ENCODE measurements around the gene TBC1D5.
"Not testable (repeated sequence)": the region's sequence is repeated elsewhere in the genome, so short reads cannot be mapped to it uniquely, and the experiment has no call there.

The TBC1D5 gene

DNA sequence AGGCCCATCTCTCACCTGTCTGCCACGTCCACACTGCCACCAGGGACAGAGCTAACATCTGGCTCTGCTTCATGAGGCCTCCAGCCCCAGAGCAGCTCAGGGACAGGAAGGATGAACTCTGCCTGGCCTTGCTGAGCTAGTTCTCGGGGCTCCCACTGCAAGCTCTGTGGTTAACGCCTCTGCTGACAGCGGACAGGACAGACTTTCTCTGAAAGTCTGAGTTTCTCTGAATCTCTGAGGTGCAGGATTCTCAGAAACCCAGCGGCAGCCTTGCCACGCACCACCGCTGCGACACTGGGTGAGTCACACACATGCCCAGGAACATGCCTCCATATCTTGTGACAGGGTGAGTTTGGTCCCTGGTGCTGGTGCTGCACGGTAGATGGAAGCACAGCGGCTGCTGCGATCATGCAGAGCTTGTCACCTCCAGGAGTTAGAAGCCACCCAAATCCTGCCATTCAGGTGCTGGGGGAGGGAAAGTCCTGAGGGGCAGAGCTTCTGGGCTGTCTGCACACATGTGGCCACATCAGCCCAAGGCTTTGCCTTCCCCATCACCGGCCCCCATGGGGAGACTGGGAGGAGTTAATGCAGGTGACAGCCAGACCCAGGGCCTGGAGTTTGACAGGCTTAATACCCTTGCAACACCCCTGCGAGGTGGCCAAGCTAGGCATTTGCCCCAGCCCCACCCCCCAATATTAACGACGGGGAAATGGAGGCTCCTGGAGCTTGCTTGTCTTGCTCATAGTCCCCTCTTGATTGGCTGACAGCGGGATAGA lies 590.6 kb downstream of the TBC1D5 start:
- no peak for DNase-seq

DNA sequence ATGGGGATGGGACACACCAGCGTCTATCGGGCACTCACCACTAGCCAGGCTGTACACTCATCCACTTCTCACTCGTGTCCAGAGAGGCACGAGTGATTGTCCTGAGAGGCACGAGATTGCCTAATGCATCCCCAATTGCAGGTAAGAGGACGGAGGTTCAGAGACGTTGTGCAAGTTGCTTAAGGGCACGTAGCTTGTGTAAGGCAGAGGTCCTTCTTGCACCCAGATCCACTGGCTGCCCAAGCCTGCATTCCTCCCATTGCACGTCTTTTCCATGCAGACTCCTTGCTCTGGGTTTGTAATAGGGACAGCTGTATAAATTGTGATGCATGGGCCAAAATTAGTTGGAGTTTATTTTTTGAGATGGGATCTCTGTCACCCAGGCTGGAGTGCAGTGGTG lies 593.4 kb downstream of the TBC1D5 start:
- DNase-seq, result no peak

DNA sequence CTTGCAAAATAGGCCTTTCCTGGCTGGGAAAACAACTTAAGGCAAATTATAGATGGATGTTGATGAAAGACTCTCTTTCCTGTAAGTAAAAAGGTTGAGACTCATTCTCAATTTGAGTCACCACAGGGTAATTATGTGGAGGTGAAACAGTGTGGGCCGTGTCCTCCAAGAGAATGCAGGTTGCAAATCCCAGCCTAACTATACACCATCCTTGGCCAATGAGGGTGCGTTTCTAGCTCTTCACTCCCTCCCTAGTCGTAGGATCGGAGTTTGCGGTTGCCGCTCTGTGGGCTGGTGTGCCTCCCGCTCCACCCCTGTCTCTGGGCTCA lies 597.8 kb downstream of the TBC1D5 start:
- no peak for DNase-seq

DNA sequence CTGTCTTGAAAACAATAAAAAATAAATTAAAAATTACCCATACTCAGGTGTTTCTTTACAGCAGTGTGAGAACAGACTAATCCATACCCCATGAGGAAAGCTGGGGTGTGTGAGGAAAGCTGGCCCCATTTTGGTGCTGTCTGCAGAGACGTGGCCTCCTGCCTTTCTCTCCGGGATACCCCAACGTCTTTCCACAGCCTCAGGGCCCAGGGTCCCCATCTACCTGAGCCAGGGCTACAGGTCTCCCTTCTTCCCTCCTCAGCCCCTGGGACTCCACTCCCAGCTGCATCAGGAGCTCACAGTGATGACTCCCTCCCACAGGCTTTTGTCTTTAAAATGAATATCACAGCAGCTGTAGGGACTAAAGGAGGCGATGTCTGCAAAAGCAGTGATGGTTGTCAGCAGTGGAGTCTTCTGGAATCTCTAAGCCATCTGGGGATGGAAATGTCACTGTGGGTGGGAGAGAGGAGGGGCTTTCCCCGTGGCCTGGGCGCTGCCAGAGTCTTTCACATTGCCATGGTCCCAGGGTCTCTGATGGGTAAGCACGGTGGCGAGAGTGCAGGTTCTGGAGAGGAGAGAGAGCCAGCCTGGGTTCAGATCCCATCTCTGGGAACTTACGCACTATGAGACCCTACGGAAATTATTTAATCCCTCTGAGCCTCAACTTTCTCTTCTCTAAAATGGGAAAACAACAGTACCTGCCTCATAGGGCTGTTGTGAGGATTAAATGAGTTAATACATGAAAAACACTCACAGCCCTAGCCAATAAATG lies 598.4 kb downstream of the TBC1D5 start:
- DNase-seq, result no peak

- no peak for DNase-seq
Observed at GRCh38 chr3:17142516-17142915, 599.9 kb downstream of the TBC1D5 start.

GRCh38 chr3:17141699-17142098 lies 600.7 kb downstream of the TBC1D5 start:
- no peak for DNase-seq

DNA sequence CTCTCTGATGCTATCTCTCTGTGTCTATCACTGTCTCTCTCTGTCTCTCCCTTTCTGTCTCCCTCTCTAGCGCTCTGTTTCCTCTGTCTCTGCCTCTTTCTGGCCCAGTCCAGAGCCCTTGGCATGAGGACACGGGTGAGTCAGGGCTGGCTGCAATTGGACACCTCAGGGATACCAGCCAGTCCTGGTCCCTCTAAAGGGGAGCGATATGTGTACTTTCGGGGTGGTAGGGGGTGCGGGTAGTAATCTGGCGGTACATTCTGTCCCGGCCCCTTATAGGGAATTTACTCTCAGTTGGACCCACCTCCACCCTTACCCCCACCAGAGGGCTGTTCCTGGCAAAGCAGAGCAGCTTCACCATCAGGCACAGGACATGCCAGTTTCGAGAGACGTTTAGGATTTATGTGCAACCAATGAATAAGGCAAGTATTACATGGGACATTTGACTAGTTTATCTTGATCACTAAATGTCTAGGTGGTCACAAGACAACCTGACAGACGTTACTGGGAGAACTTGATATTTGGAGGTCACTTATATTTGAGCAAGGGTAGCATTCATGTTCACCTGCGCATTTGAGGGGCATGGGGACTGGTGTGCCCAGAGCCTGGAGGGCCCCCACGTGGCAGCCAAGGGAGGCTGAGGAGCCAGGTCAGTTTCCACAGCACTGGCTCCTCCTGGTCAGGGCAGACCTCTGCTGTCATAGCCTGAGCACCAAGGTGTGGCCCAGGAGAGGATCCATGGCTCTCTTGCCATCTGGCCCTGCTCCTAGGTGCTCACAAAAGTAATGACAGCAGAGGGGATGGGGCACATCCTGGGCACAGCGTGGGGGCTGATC lies 601.5 kb downstream of the TBC1D5 start:
- DNase-seq, result no peak

GRCh38 chr3:17138246-17139039 lies 604.0 kb downstream of the TBC1D5 start:
- DNase-seq, result no peak

- no peak for DNase-seq
Observed at GRCh38 chr3:17137321-17137826, 605.1 kb downstream of the TBC1D5 start.

- DNase-seq, result no peak
Observed at GRCh38 chr3:17136136-17136721, 606.2 kb downstream of the TBC1D5 start.

- no peak for DNase-seq
Observed at GRCh38 chr3:17135696-17136095, 606.7 kb downstream of the TBC1D5 start.

GRCh38 chr3:17133632-17134545 lies 608.5 kb downstream of the TBC1D5 start:
- DNase-seq, result no peak

- DNase-seq, result no peak
Observed at GRCh38 chr3:17132286-17133115, 609.9 kb downstream of the TBC1D5 start.

DNA sequence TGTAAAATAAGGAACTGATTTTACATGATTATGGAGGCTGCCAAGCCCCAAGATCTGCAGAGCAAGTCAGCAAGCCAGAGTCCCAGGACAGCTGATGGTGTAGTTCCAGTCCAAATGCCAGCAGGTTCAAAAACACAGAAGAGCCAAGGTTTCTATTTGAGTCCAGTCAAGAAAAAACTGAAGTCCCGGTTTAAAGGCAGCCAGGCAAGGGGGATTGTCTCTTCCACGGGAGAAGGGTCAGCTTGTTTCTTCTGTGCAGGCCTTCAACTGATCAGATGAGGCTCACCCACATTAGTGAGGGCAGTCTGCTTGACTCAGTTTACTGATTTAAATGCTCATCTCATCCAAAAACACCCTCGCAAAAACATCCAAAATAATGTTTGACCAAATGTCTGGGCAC lies 611.5 kb downstream of the TBC1D5 start:
- DNase-seq, result no peak

DNA sequence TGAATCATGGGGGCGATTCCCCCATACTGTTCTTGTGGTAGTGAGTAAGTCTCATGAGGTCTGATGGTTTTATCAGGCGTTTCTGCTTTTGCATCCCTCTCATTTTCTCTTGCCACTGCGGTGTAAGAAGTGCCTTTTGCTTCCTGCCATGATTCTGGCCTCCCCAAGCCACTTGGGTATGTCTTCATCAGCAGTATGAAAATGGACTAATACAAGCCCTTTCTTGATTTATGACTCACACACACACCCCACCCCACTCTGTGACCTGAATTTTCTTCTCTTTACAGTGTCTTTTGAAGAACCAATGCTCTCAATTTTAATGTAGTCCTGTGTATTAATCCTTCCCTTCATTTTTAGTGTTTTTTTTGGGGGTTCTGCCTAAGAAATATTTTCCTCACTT lies 612.9 kb downstream of the TBC1D5 start:
- DNase-seq, result no peak

DNA sequence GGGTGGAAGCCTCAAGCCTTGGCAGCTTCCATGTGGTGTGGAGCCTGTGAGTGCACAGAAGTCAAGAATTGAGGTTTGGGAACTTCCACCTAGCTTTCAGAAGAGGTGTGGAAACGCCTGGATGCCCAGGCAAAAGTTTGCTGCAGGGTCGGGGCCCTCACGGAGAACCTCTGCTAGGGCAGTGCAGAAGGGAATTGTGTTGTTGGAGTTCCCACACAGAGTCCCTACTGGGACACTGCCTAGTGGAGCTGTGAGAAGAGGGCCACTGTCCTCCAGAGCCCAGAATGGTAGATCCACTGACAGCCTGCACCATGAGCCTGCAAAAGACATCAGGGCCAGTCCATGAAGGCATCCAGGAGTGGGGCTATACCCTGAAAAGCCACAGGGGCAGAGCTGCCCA lies 613.8 kb downstream of the TBC1D5 start:
- not testable (repeated sequence) for DNase-seq

DNA sequence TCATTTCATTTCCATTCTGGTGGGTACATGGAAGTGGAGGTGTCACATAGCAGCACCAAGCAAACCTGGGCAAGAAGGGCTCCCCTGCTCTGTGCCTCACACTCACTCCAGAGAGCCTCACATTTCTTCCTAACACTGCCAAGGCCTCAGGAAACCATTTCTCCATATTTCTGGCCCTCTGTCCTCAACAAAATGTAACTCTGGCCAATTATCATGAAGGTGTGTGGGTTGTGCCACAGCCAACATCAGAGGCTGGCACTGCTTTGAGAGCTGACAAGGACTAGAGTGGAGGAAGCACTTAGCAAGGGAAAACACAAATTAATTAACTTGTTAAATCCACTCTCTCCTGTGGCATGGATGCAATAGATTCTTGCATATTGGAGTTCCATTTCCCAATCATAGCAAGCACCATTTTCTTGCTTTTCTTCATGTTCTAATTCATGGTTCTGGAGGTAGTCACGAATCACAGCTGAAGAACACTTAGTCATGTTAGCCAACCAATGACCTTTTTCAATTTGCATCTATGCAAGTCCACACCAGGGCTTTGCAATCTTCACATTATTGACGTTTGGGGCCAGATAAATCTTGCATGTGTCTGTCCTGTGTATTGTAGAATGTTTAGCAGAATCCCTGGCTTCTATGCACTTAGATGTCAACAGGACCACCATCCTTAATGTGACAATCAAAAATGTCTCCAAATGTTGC lies 616.5 kb downstream of the TBC1D5 start:
- DNase-seq, result no peak

GRCh38 chr3:17122758-17123157 lies 619.7 kb downstream of the TBC1D5 start:
- DNase-seq, result no peak

- no peak for DNase-seq
Observed at GRCh38 chr3:17121336-17121735, 621.1 kb downstream of the TBC1D5 start.

Data from NCI-H1930 (cell line).